Heart right ventricle (tissue), 16 donors: ENCODE measurements around the gene HDAC9. TPM values are rescaled to one million over a fixed set of nuclear protein-coding genes. Genes with fewer than 3 reads are reported as not detected.

ENCODE experiments used
- ATAC-seq, 8 donors: fragments of 200-7000 bp; cut with Tn5 transposase; one replicate each; pipeline ENCODE4 v1.9.1; 2020; ENCODE audit warnings: mild to moderate bottlenecking in 8 of 8, moderate library complexity in 8 of 8, moderate number of reproducible peaks in 1 of 8
- DNase-seq, 2 donors: peaks; one replicate each; pipeline ENCODE4 v3.0.0-alpha.2; 2020
- H3K27ac ChIP-seq, 10 donors: fragments of 200-600 bp; sonication (generic) in 2 of 10; one replicate each; pipeline versions ENCODE4 v1.5.0 to v1.8.0; 2020 to 2022; ENCODE audit warnings: mild to moderate bottlenecking in 3 of 10
- H3K27me3 ChIP-seq, 7 donors: fragments of 200-600 bp; one replicate each; pipeline ENCODE4 v1.8.0; 2021 to 2022; ENCODE audit warnings: mild to moderate bottlenecking in 2 of 7
- H3K36me3 ChIP-seq, 9 donors: fragments of 200-600 bp; sonication (generic) in 1 of 9; one replicate each; pipeline versions ENCODE4 v1.5.0 to v1.8.0; 2020 to 2022; ENCODE audit warnings: mild to moderate bottlenecking in 2 of 9
- H3K4me1 ChIP-seq, 9 donors: fragments of 200-600 bp; sonication (generic) in 1 of 9; one replicate each; pipeline versions ENCODE4 v1.5.0 to v1.8.0; 2020 to 2022; ENCODE audit warnings: mild to moderate bottlenecking in 4 of 9
- H3K4me3 ChIP-seq, 10 donors: fragments of 200-600 bp; sonication (generic) in 2 of 10; one replicate each; pipeline versions ENCODE4 v1.5.0 to v1.8.0; 2020 to 2022; ENCODE audit warnings: mild to moderate bottlenecking in 7 of 10, moderate library complexity in 2 of 10
- H3K9me3 ChIP-seq, 11 donors: fragments of 200-600 bp in 10 of 11; sonication (generic) in 2 of 11; one replicate each; pipeline versions ENCODE4 v1.5.0 to v1.8.0; 2013 to 2022; ENCODE audit warnings: mild to moderate bottlenecking in 2 of 11, control low read depth in 1 of 11, moderate library complexity in 1 of 11
- WGBS, 2 donors: extraction: QIAGEN DNeasy Blood & Tissue Kit; methylation state at CpG; one replicate each; pipeline ENCODE4 v1.1.7; 2013; ENCODE audit warnings: inconsistent platforms in 1 of 2; 5-methylcytosine and 5-hydroxymethylcytosine counted together
- intact Hi-C, 10 donors: fragments of 100-400 bp; cut with DNase I; formaldehyde crosslinking; loops; one replicate each; pipeline versions ENCODE4 v1.11.1 to v1.14.2; 2022
- polyA plus RNA-seq, 2 donors: library from polyadenylated mRNA; stranded (reverse); fragments of 200-250 nt; gene quantifications; one replicate each; pipeline ENCODE4 v1.2.3, GENCODE V29; 2013
- total RNA-seq, 10 donors: library from RNA; stranded (reverse); fragmentation: NEBNext Ultra II Directional in 3 of 10; extraction: Animal tissue kit (Norgen Biotek cat#: 25700) in 3 of 10; gene quantifications; one replicate each; pipeline versions ENCODE4 v1.2.1 to v1.2.4, GENCODE V29; 2021 to 2023
- TF ChIP-seq, protein P1 (sequence below), 9 donors: fragments of 200-600 bp; sonication (generic) in 2 of 9; IDR thresholded peaks; one replicate each; pipeline versions ENCODE4 v1.5.0 to v1.8.0; 2021 to 2022; ENCODE audit warnings: antibody characterized with exemption in 9 of 9, mild to moderate bottlenecking in 5 of 9, moderate library complexity in 1 of 9
- donor health status: Arrhythmogenic right ventricular cardiomyopathy.
- donor health status: ischemic (EF 13 %, LVEDD 7.1; RV severe dilation, severe dysfunction).
- donor health status: healthy with polysubstance abuse.
- donor health status: DM: no; HTN: yes; CAD: no.
- donor health status: DM: no; HTN: no; CAD: no.
- donor health status: ischemic (EF 25% LVEDD 6.9; RV normal size, moderate dysfunction).
- donor health status: ischemic (EF 25% LVEDD 5.7; RV mildly dilated, moderate dysfunction).
- donor health status: healthy.
- donor health status: DM: yes; HTN: yes; CAD: no.
- donor health status: Ischemic cardiomyopathy.
- donor health status: ischemic (EF 35%, LVEDD 5.7; RV mildly dilated, moderate dysfunction).
- donor health status: nonischemic (EF 11% LVEDD 7.7; RV severe dilation, severe dysfunction).
- donor health status: DM: yes; HTN: yes; CAD: no.
- donor health status: PGD.
- donor health status: ischemic (EF 29% LVEDD 5.4; RV normal size, mild dysfunction).
- donor health status: nonischemic (EF 23%, LVEDD 6.1; RV moderate dilation, normal function).

The HDAC9 gene
- total and polyA plus RNA-seq, 12 donors, result 1.9 to 66.1 (median 38.6) TPM

DNA sequence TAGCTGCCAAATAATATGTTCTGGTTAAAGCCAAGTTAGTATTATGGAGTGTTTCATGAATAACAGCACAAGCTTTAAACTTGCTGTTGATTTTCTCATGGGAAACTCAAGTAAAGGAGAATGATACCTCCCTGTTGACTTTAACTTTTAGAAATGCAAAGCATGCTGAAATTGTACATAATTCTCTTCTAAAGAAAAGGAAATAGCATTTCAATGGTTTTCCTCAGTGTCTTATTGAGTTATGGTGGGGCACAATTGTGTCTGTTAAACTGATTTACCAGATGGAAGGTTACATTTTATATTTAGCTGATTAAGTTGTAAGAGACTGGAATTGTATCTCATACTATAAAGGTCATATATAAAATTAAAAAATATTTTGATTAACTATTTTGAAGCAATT, 119.3 kb downstream of the HDAC9 start:
- no peak for DNase-seq
- Histone ChIP-seq H3K4me3 (no peak overlapping the region), H3K27ac (no peak overlapping the region), H3K4me1 (peaks cover 0 to 12% (median 0%) of the 10 kb centered on the region in 9 donors), H3K9me3 (no peaks in the 10 kb centered on the region), H3K36me3 (peaks cover 0 to 22% (median 0%) of the 10 kb centered on the region in 9 donors), H3K27me3 (no peaks in the 10 kb centered on the region)
- TF ChIP-seq, protein P1, sequence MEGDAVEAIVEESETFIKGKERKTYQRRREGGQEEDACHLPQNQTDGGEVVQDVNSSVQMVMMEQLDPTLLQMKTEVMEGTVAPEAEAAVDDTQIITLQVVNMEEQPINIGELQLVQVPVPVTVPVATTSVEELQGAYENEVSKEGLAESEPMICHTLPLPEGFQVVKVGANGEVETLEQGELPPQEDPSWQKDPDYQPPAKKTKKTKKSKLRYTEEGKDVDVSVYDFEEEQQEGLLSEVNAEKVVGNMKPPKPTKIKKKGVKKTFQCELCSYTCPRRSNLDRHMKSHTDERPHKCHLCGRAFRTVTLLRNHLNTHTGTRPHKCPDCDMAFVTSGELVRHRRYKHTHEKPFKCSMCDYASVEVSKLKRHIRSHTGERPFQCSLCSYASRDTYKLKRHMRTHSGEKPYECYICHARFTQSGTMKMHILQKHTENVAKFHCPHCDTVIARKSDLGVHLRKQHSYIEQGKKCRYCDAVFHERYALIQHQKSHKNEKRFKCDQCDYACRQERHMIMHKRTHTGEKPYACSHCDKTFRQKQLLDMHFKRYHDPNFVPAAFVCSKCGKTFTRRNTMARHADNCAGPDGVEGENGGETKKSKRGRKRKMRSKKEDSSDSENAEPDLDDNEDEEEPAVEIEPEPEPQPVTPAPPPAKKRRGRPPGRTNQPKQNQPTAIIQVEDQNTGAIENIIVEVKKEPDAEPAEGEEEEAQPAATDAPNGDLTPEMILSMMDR (IDR thresholded peaks at IDR 0.05), result no peak
- intact Hi-C loops, result no loop called here
- ATAC-seq, result no peak

DNA sequence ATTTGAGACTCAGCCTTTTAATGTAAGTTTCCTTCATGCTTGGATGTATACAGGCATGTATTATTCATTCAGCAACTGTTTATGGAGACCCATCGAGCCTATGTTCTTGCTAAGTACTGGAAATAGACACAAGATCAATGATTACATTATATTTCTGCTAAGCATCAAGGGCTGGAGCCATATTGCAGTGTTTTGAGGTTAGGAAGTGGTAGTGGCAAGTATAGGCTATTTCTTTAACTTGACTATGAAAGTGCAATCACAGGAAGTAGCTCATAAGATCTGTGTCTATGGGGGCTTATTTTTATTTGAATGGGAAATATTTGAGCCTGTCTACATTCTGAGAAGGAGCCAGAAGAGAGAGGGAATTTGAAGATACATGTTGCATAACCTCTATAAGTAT, 123.8 kb downstream of the HDAC9 start:
- ATAC-seq (no peak), DNase-seq (no peak)
- H3K4me1 ChIP-seq, result peaks cover 0 to 14% (median 0%) of the 10 kb centered on the region in 9 donors
- no peaks in the 10 kb centered on the region for H3K27me3 ChIP-seq
- intact Hi-C loops, result no loop called here
- TF ChIP-seq, protein P1 (IDR thresholded peaks at IDR 0.05), result no peak
- no peak overlapping the region for H3K27ac ChIP-seq
- H3K4me3 ChIP-seq, result no peak overlapping the region
- H3K36me3 ChIP-seq, result peaks cover 0 to 48% (median 0%) of the 10 kb centered on the region in 9 donors
- 74 to 79% methylated on average over 1 of the region's 1 CpG for WGBS, 2 donors
- H3K9me3 ChIP-seq, result no peaks in the 10 kb centered on the region

DNA sequence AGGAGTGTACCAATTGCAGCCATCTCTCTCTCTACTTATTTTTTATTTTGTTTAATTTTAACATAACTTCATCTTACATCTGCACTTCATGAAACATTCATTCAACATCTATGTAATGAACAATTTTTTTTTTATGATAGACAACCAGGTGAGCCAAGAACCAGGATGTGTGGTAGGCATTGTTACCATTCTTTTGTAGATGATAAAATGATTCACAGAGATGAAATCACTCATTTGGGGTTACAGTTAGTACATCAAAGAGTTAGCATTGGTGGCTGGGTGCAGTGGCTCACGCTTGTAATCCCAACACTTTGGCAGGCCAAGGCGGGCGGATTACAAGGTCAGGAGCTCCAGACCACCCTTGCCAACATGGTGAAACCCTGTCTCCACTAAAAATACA, 127.8 kb downstream of the HDAC9 start:
- WGBS, 2 donors, result 95 to 97% methylated on average over 3 of the region's 3 CpGs

DNA sequence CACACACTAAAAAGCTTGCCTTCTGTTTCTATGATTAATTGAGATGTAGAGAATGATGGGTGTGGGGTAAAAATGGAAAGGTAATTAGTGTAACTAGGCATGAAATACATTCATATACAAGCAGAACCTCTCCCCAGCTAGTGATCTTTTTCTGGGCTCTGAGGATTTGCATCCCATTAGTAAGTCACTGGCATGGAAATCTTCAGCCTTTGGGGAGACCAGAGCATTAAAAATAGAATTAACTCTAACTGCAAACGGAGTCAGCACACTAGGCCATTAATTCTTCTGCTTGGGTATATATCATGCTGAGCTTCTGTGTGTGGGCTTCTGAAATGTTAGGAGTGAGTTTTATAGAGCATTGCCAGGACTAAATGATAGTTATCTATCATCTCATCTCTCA, 128.9 kb downstream of the HDAC9 start:
- WGBS, 2 donors, result 42 to 55% methylated on average over 1 of the region's 1 CpG
- TF ChIP-seq, protein P1 (IDR thresholded peaks at IDR 0.05), result no peak
- peaks cover 0 to 44% (median 0%) of the 10 kb centered on the region in 9 donors for H3K36me3 ChIP-seq
- DNase-seq, result no peak
- no peak overlapping the region for H3K27ac ChIP-seq
- peaks cover 0 to 12% (median 0%) of the 10 kb centered on the region in 9 donors for H3K4me1 ChIP-seq
- H3K9me3 ChIP-seq, result no peaks in the 10 kb centered on the region
- no peak overlapping the region for H3K4me3 ChIP-seq
- intact Hi-C loops, result no loop called here
- H3K27me3 ChIP-seq, result no peaks in the 10 kb centered on the region
- no peak for ATAC-seq

More for the DNA sequence above, 127.8 kb downstream of the HDAC9 start:
- TF ChIP-seq, protein P1 (IDR thresholded peaks at IDR 0.05), result no peak
- ATAC-seq, result no peak
- Histone ChIP-seq H3K27me3 (no peaks in the 10 kb centered on the region), H3K36me3 (peaks cover 0 to 46% (median 0%) of the 10 kb centered on the region in 9 donors), H3K27ac (no peak overlapping the region), H3K4me3 (no peak overlapping the region), H3K9me3 (no peaks in the 10 kb centered on the region), H3K4me1 (peaks cover 0 to 12% (median 0%) of the 10 kb centered on the region in 9 donors)
- intact Hi-C loops, result no loop called here
- DNase-seq, result no peak
